ENCODE measurements around the gene CRY1.

Gene CRY1

DNA sequence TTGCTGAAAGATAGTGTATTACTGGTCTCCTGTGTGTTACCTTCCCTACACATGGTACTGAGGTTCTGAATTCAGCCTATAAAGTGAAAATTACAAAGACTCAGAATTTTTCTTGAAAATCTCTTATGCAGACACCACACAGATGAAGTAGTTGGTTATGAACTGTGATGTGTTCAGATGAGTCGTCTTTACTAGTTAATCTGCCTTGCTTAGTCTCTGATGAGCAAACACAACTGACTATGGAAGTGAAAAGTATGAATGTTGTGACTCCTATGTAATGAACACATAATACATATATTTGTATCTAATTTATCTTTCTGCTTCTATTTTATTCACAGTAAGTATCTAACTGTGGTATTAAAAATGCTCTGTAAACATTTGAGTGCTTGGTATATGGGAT lies 111.1 kb downstream of the CRY1 start:
- Histone ChIP-seq H3K27ac (ENCODE audit: low read depth, low read length) (no peak overlapping the region), H3K9ac (ENCODE audit: low read depth, low read length) (no peak overlapping the region), H3K4me1 (ENCODE audit: control insufficient read depth, insufficient read depth, low read length) (no peaks in the 10 kb centered on the region; the same call in 1 of the 2 replicates), H3K36me3 (ENCODE audit: control insufficient read depth, insufficient read depth, low read length) (peaks cover 4% of the 10 kb centered on the region; the same call in 1 of the 2 replicates), H3K9me3 (ENCODE audit: control insufficient read depth, insufficient read depth, low read length) (no peaks in the 10 kb centered on the region), H3K27me3 (ENCODE audit: control insufficient read depth, insufficient read depth, low read length) (no peaks in the 10 kb centered on the region), H3K4me3 (ENCODE audit: low read depth, low read length) (no peak overlapping the region)

DNA sequence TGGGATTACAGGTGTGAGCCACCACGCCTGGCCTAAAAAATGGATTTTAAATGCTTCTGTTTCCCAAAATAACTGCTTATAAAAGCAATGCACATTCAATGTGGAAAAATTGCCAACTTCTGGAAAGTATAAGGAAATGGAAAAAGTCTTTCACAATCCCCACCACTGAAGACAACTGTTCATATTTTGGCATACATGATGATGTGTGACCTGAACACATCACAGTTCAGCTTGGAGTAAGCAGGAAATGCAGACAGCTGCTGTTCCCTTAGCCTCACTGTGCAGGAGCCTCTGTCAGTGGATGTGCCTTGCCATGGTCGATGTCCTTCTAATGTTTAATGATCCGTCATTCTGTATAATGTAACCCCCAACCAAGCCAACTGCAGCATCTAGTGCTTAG lies 111.6 kb downstream of the CRY1 start:
- H3K9me3 ChIP-seq (ENCODE audit: control insufficient read depth, insufficient read depth, low read length), result no peaks in the 10 kb centered on the region
- H3K9ac ChIP-seq (ENCODE audit: low read depth, low read length), result no peak overlapping the region
- H3K36me3 ChIP-seq (ENCODE audit: control insufficient read depth, insufficient read depth, low read length), result peaks cover 4% of the 10 kb centered on the region; the same call in 1 of the 2 replicates
- H3K27ac ChIP-seq (ENCODE audit: low read depth, low read length), result no peak overlapping the region
- H3K4me1 ChIP-seq (ENCODE audit: control insufficient read depth, insufficient read depth, low read length), result no peaks in the 10 kb centered on the region
- no peak overlapping the region for H3K4me3 ChIP-seq (ENCODE audit: low read depth, low read length)
- no peaks in the 10 kb centered on the region for H3K27me3 ChIP-seq (ENCODE audit: control insufficient read depth, insufficient read depth, low read length)

DNA sequence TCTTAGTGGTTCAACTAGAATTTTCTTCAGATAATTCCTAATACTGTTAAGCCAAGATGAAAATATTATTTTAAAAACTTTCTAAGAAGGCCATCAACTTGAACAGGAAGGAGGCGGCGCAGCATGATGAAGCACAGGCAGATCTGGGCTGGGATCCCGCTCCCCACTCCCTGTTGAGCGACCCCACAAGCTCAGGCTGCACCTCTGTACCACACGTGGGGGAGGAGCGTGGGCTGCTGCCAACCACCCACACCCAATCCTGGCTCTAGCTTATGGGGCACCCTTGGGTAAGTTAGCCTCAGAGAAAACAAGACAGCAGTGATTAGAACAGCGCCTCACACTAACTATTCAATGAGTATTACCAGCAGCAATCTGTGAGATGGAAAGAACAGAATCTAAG lies 112.4 kb downstream of the CRY1 start:
- Histone ChIP-seq H3K27ac (ENCODE audit: low read depth, low read length) (no peak overlapping the region), H3K9me3 (ENCODE audit: control insufficient read depth, insufficient read depth, low read length) (no peaks in the 10 kb centered on the region), H3K4me1 (ENCODE audit: control insufficient read depth, insufficient read depth, low read length) (no peaks in the 10 kb centered on the region), H3K27me3 (ENCODE audit: control insufficient read depth, insufficient read depth, low read length) (no peaks in the 10 kb centered on the region), H3K4me3 (ENCODE audit: low read depth, low read length) (no peak overlapping the region), H3K9ac (ENCODE audit: low read depth, low read length) (no peak overlapping the region), H3K36me3 (ENCODE audit: control insufficient read depth, insufficient read depth, low read length) (peaks cover 4% of the 10 kb centered on the region; the same call in 1 of the 2 replicates)

DNA sequence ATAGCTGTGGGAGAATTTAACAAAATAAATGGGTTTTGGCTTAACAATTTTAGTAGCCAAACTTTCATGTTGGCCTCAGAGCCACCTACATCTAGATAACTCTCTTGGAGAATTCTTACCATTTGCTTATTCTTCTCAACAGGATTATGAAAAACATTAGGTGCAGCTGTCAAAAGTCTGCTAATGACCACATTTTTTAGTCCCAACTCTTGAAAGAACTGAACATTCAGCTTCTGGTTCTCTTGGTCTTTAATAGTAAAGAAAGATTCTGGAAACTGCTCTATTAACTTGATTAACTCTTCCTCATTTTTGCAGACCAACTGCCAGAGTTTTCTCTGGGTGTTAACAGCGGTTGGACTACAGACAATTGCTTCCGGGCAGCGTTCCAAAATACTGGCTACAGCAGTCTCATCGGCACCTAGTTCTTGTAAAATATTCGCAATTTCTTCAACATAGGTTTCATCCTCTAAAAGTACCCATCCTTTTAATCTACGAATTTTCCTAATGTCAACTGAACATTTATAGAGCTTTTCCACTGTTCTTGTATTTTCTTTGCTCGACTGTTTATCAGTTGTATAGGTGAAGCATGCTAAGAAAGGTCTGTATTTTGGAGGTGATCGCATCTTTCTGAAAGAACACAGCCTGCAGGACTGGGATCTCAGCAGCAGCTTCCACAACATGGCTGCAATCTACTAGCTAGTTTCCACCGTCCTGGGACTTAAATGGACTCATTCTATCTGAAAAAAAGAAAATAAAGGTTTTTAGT lies 115.1 kb downstream of the CRY1 start:
- H3K27ac ChIP-seq (ENCODE audit: low read depth, low read length), result no peak overlapping the region

DNA sequence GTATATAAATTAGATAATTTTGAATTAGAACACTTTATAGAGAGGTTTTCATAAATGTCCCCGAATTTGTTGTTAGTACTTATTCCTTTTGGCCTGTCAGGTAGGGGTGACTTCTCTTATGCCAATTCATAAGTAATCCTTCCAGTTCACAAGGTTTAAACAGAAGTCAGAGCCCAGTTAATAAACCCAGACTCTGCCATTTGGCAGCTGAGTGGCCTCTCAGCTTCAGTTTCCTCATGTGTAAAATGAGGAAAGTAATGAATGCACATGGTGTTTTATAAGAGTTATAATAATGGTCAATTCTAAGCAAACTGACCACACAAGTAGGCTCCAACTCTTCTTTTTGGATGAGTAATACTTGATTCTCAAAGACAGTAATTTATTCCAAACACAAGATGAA lies 116.7 kb downstream of the CRY1 start:
- Histone ChIP-seq H3K36me3 (ENCODE audit: control insufficient read depth, insufficient read depth, low read length) (peaks cover 7% of the 10 kb centered on the region), H3K9me3 (ENCODE audit: control insufficient read depth, insufficient read depth, low read length) (no peaks in the 10 kb centered on the region), H3K9ac (ENCODE audit: low read depth, low read length) (no peak overlapping the region), H3K27ac (ENCODE audit: low read depth, low read length) (no peak overlapping the region), H3K4me1 (ENCODE audit: control insufficient read depth, insufficient read depth, low read length) (no peaks in the 10 kb centered on the region), H3K4me3 (ENCODE audit: low read depth, low read length) (no peak overlapping the region), H3K27me3 (ENCODE audit: control insufficient read depth, insufficient read depth, low read length) (no peaks in the 10 kb centered on the region)

More for the DNA sequence above, 115.1 kb downstream of the CRY1 start:
- Histone ChIP-seq H3K4me1 (ENCODE audit: control insufficient read depth, insufficient read depth, low read length) (no peaks in the 10 kb centered on the region), H3K36me3 (ENCODE audit: control insufficient read depth, insufficient read depth, low read length) (no peaks in the 10 kb centered on the region), H3K27me3 (ENCODE audit: control insufficient read depth, insufficient read depth, low read length) (no peaks in the 10 kb centered on the region), H3K4me3 (ENCODE audit: low read depth, low read length) (no peak overlapping the region), H3K9me3 (ENCODE audit: control insufficient read depth, insufficient read depth, low read length) (no peaks in the 10 kb centered on the region), H3K9ac (ENCODE audit: low read depth, low read length) (no peak overlapping the region)

DNA sequence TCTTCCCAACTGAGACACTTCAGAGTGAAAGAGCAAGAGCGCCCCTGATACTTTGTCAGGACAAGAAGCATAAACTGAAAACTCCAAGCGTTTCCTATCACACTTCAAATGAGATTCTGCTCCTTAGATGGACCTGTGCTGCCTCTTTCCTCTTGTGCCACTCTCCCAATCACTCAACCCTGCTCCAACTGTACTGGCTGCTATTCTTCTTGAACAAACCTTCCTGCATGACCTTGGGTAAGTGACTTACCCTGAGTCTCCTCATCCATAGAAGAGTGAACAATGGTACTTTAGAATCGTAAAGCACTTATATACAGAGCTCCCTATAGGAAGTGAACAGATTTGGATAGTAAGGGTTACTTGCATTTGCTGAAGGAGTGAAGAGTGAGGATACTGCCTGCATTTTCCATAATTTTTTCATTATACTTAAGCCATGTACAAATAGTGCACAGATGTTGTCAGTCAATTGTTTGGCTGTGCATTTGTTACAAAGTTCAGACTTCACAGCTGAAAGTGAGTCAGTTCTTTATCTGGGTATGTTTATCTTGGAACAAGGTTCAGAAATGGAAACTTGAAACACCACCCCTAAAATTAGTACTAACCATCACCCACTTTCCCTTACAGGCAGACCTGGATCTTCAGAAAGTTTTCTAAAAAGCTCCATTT lies 117.2 kb downstream of the CRY1 start:
- Histone ChIP-seq H3K27ac (ENCODE audit: low read depth, low read length) (no peak overlapping the region), H3K27me3 (ENCODE audit: control insufficient read depth, insufficient read depth, low read length) (no peaks in the 10 kb centered on the region), H3K9ac (ENCODE audit: low read depth, low read length) (no peak overlapping the region), H3K4me1 (ENCODE audit: control insufficient read depth, insufficient read depth, low read length) (no peaks in the 10 kb centered on the region), H3K36me3 (ENCODE audit: control insufficient read depth, insufficient read depth, low read length) (peaks cover 11% of the 10 kb centered on the region), H3K9me3 (ENCODE audit: control insufficient read depth, insufficient read depth, low read length) (no peaks in the 10 kb centered on the region), H3K4me3 (ENCODE audit: low read depth, low read length) (no peak overlapping the region)

DNA sequence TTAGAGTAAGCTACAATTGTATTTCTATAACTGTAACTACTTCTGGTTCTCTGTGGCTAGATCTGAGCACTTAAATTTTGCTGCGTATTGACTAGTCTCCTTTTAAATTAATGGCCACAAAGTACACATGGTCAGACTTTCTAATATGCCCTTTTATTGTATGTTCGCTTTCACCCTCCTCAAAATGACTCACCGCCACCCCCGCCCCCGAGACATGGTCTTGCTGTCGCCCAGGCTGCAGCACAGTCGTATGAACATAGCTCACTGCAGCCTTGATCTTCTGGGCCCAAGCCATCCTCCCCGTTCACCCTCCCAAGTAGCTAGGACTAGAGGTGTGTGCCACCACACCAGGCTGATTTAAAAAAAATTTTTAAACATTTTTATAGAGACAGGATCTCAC lies 118.3 kb downstream of the CRY1 start:
- Histone ChIP-seq H3K9me3 (ENCODE audit: control insufficient read depth, insufficient read depth, low read length) (no peaks in the 10 kb centered on the region), H3K4me3 (ENCODE audit: low read depth, low read length) (no peak overlapping the region), H3K4me1 (ENCODE audit: control insufficient read depth, insufficient read depth, low read length) (no peaks in the 10 kb centered on the region), H3K36me3 (ENCODE audit: control insufficient read depth, insufficient read depth, low read length) (peaks cover 11% of the 10 kb centered on the region), H3K27ac (ENCODE audit: low read depth, low read length) (no peak overlapping the region), H3K27me3 (ENCODE audit: control insufficient read depth, insufficient read depth, low read length) (no peaks in the 10 kb centered on the region), H3K9ac (ENCODE audit: low read depth, low read length) (no peak overlapping the region)

DNA sequence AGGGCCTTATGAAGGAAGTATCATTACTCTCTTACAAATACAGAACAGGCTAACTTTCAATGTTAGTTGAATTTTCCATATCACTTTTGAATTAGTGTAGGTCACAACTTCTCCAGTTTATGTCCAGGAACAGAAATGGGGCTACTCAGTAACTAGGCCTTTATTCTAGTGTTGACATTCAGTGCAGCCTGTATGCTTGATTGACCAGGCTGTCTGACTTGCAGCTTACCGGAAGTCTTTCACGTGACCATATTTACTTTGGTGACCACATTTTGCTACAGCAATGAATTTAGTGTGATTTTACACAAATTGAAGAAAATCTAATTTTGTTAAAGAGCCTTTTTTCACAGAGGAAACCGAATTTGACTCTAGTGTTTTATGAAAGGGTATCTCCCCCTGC lies 118.8 kb downstream of the CRY1 start:
- Histone ChIP-seq H3K4me3 (ENCODE audit: low read depth, low read length) (no peak overlapping the region), H3K27me3 (ENCODE audit: control insufficient read depth, insufficient read depth, low read length) (no peaks in the 10 kb centered on the region), H3K27ac (ENCODE audit: low read depth, low read length) (no peak overlapping the region), H3K36me3 (ENCODE audit: control insufficient read depth, insufficient read depth, low read length) (peaks cover 11% of the 10 kb centered on the region), H3K9me3 (ENCODE audit: control insufficient read depth, insufficient read depth, low read length) (no peaks in the 10 kb centered on the region), H3K9ac (ENCODE audit: low read depth, low read length) (no peak overlapping the region), H3K4me1 (ENCODE audit: control insufficient read depth, insufficient read depth, low read length) (no peaks in the 10 kb centered on the region)

DNA sequence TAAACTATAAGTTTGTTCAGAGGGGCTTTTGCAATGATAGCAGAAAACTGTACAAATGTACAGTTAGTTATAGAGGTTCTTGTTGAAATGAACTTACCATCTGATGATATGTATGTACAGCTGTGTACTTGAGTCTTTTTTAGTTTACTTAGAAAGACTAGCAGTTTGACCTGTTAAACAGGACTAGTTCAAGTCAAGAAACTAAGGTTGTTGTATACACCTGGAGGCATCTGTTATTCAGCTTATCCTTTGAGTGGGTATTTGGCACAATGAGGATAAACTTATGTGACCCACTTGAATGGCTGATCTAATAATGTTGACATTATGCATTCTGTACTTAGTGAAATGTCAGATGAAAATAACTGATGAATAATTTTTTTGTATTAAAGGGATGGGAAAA lies 119.8 kb downstream of the CRY1 start:
- H3K4me3 ChIP-seq (ENCODE audit: low read depth, low read length), result no peak overlapping the region
- no peaks in the 10 kb centered on the region for H3K27me3 ChIP-seq (ENCODE audit: control insufficient read depth, insufficient read depth, low read length)
- H3K36me3 ChIP-seq (ENCODE audit: control insufficient read depth, insufficient read depth, low read length), result peaks cover 14% of the 10 kb centered on the region
- H3K4me1 ChIP-seq (ENCODE audit: control insufficient read depth, insufficient read depth, low read length), result no peaks in the 10 kb centered on the region
- H3K9me3 ChIP-seq (ENCODE audit: control insufficient read depth, insufficient read depth, low read length), result no peaks in the 10 kb centered on the region
- H3K27ac ChIP-seq (ENCODE audit: low read depth, low read length), result no peak overlapping the region
- no peak overlapping the region for H3K9ac ChIP-seq (ENCODE audit: low read depth, low read length)

DNA sequence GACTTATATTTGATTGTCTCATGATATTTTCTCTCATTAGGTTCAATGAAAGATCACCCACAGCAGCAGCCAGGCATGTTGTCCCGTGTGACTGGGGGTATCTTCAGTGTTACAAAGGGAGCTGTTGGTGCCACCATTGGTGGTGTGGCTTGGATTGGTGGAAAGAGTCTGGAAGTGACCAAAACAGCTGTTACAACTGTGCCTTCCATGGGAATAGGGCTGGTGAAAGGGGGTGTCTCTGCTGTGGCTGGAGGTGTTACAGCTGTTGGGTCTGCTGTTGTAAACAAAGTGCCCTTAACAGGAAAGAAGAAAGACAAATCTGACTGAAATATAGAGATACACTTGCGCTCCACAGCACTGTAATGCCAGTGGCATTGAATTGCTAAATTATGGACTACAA lies 122.3 kb downstream of the CRY1 start:
- H3K9me3 ChIP-seq (ENCODE audit: control insufficient read depth, insufficient read depth, low read length), result no peaks in the 10 kb centered on the region
- H3K27me3 ChIP-seq (ENCODE audit: control insufficient read depth, insufficient read depth, low read length), result no peaks in the 10 kb centered on the region
- H3K4me1 ChIP-seq (ENCODE audit: control insufficient read depth, insufficient read depth, low read length), result no peaks in the 10 kb centered on the region
- H3K27ac ChIP-seq (ENCODE audit: low read depth, low read length), result no peak overlapping the region
- peaks cover 21% of the 10 kb centered on the region for H3K36me3 ChIP-seq (ENCODE audit: control insufficient read depth, insufficient read depth, low read length)
- H3K9ac ChIP-seq (ENCODE audit: low read depth, low read length), result no peak overlapping the region
- H3K4me3 ChIP-seq (ENCODE audit: low read depth, low read length), result no peak overlapping the region

DNA sequence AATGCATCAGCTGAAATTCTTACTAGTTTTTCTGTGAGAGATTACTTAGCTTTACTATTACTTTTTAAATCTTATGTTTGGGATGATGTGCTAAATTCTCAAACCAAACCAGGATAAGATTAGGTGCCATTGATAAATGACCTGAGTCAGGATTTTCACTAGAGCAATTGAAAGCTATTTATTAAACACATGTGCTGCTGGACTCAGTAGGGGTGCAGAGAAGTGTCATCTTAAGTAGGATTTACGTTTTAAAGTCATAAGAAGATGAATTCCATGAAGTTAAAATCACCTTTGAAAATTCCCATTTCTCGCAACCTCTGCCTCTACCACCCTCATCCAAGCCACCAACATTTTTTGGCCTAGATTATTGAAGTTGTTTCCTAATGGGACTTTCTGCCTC lies 128.8 kb downstream of the CRY1 start:
- no peaks in the 10 kb centered on the region for H3K27me3 ChIP-seq (ENCODE audit: control insufficient read depth, insufficient read depth, low read length)
- H3K4me1 ChIP-seq (ENCODE audit: control insufficient read depth, insufficient read depth, low read length), result no peaks in the 10 kb centered on the region
- peaks cover 13% of the 10 kb centered on the region; the same call in 1 of the 2 replicates for H3K36me3 ChIP-seq (ENCODE audit: control insufficient read depth, insufficient read depth, low read length)
- H3K27ac ChIP-seq (ENCODE audit: low read depth, low read length), result no peak overlapping the region
- no peak overlapping the region for H3K9ac ChIP-seq (ENCODE audit: low read depth, low read length)
- no peak overlapping the region for H3K4me3 ChIP-seq (ENCODE audit: low read depth, low read length)
- no peaks in the 10 kb centered on the region for H3K9me3 ChIP-seq (ENCODE audit: control insufficient read depth, insufficient read depth, low read length)
